Adrenal gland (tissue), 5 donors: Measurements from ENCODE around the gene NSG2.

Experiments
- POLR2A ChIP-seq, 2 donors: fragments of 450-650 bp; IDR thresholded peaks; one replicate each; pipeline ENCODE4 v1.6.1; 2017; ENCODE audit warnings: antibody characterized with exemption in 2 of 2, mild to moderate bottlenecking in 2 of 2, moderate library complexity in 1 of 2
- TF ChIP-seq, protein P1 (sequence below), 6 experiments: fragments of 450-650 bp in 4 of 6; fragments of 200-600 bp in 2 of 6; sonication (generic) in 1 of 6; IDR thresholded peaks; 1 replicate in 5 of 6; 2 replicates in 1 of 6; pipeline versions ENCODE4 v1.5.1 to v1.8.0; 2016 to 2021; ENCODE audit warnings: antibody characterized with exemption in 6 of 6, mild to moderate bottlenecking in 2 of 6, moderate library complexity in 1 of 6
- donor health status: DM: no; HTN: no; CAD: no.

DNA sequence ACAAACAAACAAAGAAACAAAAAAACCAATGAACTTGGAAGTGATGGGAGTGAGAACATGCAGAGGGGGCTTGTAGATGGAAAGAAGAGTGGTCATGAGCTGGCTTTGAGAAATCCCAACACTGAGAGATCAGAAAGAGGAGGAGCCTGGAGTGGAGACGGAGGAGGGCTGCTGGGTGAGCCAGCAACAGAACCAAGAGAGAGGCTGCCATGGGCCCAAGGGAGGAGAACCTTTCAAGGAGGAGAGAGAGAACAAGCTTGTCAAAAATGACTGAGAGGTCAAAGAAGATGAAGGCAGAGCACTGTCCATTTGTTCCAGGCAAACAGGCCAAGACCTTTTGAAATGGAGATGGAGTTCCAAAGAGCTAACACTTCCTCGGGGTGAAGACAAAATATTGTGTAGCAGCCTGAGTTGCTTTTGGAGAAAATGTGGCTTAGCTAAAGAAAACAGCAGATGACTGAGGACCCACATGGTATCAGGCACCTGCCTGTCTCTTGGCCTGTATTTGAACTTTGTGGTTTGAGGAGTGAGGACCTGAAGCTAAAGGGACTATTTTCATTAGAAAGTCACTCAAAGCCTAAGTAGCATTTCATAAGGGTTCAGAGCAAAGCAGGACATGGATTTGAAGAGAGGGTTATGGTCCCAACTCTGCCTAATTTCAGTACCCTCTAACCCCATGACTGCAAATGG lies 13.1 kb downstream of the NSG2 start:
- TF ChIP-seq, protein P1, sequence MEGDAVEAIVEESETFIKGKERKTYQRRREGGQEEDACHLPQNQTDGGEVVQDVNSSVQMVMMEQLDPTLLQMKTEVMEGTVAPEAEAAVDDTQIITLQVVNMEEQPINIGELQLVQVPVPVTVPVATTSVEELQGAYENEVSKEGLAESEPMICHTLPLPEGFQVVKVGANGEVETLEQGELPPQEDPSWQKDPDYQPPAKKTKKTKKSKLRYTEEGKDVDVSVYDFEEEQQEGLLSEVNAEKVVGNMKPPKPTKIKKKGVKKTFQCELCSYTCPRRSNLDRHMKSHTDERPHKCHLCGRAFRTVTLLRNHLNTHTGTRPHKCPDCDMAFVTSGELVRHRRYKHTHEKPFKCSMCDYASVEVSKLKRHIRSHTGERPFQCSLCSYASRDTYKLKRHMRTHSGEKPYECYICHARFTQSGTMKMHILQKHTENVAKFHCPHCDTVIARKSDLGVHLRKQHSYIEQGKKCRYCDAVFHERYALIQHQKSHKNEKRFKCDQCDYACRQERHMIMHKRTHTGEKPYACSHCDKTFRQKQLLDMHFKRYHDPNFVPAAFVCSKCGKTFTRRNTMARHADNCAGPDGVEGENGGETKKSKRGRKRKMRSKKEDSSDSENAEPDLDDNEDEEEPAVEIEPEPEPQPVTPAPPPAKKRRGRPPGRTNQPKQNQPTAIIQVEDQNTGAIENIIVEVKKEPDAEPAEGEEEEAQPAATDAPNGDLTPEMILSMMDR (IDR thresholded peaks at IDR 0.05): no peak
- no peak for TF ChIP-seq POLR2A (IDR thresholded peaks at IDR 0.05)
